Posterior cingulate gyrus (tissue), 11 donors: ENCODE data around the gene ACOXL.

ENCODE experiments used
- DNase-seq, 10 donors: peaks; one replicate each; pipeline versions ENCODE4 v3.0.0 to v3.0.0-alpha.2; 2020 to 2021; ENCODE audit warnings: mixed read lengths in 3 of 10
- intact Hi-C: fragments of 100-400 bp; cut with DNase I; formaldehyde crosslinking; loops from one replicate; pipeline ENCODE4 v1.15.1; 2023

Gene ACOXL

DNA sequence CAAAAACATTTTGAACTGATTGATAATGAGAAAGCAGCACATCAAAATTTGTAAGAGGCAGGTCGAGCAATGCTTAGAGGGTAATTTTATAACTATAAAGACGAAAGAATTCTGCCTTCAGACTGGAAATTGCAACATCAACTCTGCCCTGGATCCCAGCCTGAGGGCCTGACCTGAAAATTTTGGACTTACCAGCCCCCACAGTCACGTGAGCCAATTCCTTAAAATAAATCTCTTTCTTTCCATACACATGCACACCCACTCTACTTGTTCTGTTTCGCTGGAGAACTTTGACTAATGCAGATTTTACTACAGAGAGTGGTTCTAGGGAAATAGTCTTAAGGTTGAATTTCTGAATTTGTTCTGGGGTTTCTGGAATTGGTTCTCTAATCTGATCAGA lies 14.6 kb upstream of the ACOXL start:
- no peak for DNase-seq

GRCh38 chr2:110718382-110718781 lies 14.0 kb upstream of the ACOXL start:
- intact Hi-C loops: no loop called here
- DNase-seq: no peak

More for the DNA sequence above, 14.6 kb upstream of the ACOXL start:
- intact Hi-C loops: no loop called here

DNA sequence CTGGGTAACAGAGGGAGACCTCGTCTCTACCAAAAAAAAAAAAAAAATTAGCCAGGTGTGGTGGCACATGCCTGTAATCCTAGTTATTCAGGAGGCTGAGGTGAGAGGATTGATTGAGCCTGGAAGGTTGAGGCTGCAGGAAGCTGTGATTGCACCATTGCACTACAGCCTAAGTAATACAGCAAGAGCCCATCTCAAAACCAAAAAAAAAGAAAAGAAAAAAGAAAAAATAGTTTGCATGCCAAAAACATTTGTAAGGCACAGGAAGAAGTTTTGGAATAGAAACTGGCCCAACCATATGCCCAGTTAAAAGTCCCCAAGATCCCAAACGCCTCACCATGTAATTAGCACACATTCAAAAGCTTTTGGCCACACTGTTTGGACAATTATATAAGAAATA lies 13.4 kb upstream of the ACOXL start:
- intact Hi-C loops: no loop called here
- DNase-seq: no peak

DNA sequence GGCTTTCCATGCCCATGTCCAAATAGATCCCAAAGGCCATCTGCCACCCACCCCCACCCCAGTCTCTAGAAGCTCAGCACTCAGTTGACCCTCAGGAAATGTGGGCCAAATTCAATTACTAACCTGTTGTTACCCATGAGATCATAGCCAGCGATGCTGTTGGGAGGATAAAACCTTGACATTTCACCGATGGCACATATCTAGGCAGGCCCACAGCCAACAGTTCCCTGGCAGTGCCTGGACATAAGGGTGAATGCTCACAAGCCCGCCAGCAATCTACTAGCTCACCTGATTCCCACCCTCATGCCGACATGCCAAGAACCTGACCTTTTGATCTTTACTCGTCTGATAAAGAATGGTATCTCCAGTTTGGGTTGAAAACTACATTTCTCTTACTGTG lies 11.8 kb upstream of the ACOXL start:
- intact Hi-C loops: no loop called here
- no peak for DNase-seq

GRCh38 chr2:110724820-110725219 lies 7.6 kb upstream of the ACOXL start:
- intact Hi-C loops: no loop called here
- no peak for DNase-seq

DNA sequence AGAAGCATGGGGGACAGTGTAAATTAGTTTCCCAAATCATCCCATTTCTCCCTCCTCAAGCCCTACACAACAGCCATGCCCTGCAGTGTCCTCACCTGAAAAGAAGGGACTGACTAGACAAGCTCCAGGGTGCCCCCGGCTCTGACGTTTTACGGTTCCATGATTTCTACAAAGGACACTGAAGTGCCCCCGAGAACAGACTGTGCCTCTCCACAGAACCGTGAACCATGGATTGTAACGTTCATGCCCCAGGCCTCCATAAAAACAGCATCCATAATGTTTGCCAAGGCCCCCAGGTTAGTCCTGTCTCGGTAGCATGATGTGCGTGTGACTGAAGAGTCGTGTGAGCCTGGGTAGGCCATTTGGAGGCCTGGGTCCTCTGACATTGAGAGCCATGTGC lies 7.0 kb upstream of the ACOXL start:
- intact Hi-C loops: no loop called here

GRCh38 chr2:110725859-110726258 lies 6.5 kb upstream of the ACOXL start:
- no peak for DNase-seq

More for the DNA sequence above, 7.0 kb upstream of the ACOXL start:
- no peak for DNase-seq

DNA sequence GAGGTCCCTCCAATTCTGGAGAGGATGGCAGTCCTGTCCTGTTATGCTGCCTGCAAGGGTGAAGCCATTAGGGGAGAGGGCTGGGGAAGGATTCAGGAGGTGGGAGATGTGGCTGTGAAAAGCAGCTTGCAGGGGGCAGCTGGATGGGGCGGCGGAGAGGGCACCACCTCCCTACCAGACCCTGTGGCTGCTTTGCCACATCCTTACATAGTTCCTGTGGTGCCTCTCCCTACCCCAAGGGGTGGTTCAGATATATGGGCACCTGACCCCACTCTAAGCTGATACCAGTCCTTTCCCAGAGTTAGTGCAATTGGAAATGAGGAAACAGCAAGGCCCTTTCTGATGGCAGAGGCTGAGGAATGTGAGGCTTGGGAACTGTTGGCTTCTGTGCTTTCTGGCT lies 6.1 kb upstream of the ACOXL start:
- intact Hi-C loops: no loop called here
- no peak for DNase-seq

More at GRCh38 chr2:110725859-110726258, 6.5 kb upstream of the ACOXL start:
- intact Hi-C loops: no loop called here

DNA sequence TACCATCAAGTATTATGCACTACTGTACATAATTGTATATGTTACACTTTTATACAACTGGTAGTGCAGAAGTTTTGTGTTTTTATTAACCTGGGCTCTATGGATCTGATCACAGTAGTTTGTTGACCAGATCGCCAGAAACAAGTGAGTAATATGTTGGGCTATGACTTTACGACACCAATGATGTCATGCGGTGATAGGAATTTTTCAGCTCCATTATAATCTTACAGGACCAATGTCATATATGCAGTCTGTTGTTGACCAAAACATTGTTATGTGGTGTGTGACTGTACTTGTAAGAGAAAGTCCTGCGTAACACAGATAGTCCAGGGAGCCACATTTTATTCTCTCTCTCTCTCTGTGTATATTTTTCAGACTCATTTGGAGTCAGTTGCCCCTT lies 4.5 kb upstream of the ACOXL start:
- no peak for DNase-seq
- intact Hi-C loops: no loop called here

GRCh38 chr2:110729106-110729505 lies 3.3 kb upstream of the ACOXL start:
- intact Hi-C loops: no loop called here
- no peak for DNase-seq

DNA sequence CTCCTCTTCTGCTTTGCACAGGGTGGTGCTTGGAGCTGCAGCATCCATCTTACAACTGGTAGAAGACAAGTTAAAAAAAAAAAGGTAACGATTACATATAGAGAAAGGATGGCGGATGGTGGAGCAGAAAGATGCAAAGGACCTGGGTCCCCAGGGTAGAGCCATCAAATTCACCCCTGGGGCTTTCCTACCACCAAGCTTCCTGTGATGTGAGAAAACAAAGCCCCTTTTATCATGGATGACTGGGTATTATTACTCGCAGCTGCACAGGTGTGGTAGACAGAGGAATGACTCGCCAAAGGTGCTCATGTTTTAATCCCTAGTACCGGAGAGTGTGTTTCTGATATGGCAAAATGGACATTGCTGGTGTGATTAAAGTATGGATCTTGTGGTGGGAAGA lies 1.3 kb upstream of the ACOXL start:
- no peak for DNase-seq
- intact Hi-C loops: no loop called here

DNA sequence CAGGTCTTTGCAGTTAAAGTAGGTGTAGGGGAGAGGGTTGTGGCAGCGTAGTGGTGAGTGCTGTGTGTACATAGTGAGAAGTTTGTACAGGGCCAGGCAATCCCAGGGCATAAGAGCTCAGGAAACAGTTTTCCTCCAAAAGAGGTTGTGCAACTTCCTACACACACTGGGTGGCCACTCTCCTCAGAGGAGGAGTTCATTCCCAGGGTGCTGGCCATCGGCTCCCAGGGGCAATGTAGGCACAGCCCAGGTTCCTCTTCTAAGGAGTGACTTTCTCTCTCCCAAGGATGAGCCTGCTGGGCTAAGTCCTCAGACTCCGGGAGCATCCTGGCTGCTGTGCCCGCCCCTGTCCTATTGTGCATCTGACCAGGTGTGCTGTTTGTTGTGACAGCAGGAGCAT lies 3.0 kb downstream of the ACOXL start:
- DNase-seq: no peak
- intact Hi-C loops: no loop called here

- intact Hi-C loops: no loop called here
These were observed 5.4 kb downstream of the ACOXL start for GRCh38 chr2:110737783-110738182.

DNA sequence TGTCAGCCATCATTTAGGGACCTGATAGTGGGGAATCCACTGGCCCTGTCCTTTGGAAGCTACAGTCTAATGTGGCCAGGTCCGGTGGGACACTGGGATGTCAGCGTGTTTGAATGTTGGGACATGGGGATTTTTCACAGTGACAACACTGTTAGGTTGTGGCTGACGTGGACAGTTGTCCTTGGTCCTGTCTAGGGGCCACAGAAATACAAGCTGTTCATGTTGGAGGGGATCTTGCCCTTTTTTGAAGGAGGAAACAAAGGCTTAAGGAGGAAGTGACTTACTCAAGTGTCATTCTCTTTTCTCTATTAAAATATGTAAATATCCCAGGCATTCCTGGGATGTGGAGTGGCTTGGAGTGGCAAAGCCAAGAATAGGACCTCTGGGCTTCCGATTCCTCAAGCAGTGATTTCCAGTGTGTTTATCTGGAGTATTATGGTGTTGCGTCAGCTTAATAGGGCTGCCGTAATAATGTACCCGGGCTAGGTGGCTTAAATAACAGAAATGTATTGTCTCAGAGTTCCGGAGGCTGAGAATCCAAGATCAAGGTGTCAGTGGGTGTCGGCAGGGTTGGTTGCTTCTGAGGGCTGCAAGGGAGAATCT lies 8.5 kb downstream of the ACOXL start:
- no peak for DNase-seq
- intact Hi-C loops: no loop called here

More at GRCh38 chr2:110737783-110738182, 5.4 kb downstream of the ACOXL start:
- no peak for DNase-seq

- intact Hi-C loops: no loop called here
- no peak for DNase-seq
These were observed 9.2 kb downstream of the ACOXL start for GRCh38 chr2:110741491-110741980.

DNA sequence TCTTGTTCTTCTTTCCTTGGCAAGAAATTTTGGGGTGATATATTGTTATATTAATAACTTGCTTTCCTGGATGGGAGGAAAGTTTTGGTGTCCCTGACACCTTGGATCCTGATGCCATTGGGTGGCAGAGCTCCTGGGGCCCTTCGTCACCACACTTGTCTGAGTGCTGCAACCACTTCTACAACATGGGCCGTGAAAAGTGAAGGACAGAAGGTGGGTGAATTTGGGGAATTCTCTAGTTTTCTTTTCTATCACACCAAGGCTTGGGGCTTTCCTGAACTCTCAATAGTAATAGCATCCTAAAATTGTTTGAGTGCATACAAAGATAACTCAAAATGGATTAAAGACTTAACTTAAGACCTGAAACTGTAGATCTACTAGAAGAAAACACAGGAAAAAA lies 10.0 kb downstream of the ACOXL start:
- intact Hi-C loops: no loop called here

DNA sequence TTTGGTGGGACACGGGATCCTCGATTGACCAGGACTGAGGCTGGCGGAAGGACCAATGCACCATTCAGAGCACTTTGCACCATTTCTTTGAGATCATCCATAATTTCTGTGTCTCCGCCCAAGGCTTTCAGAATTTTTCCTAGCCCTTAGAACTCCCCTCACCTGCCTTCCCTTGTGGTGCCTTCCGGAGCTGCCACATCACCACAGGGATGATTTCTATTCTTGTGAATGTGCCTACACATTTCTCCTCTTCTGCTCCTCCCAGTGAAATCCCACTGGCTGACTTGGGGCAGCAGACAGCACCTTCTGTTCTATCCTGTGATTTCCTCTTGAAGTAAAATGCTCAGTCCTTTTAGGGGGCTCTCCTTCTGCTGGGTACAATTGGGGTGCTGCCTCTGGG lies 11.2 kb downstream of the ACOXL start:
- no peak for DNase-seq
- intact Hi-C loops: no loop called here

More for the DNA sequence above, 10.0 kb downstream of the ACOXL start:
- no peak for DNase-seq

GRCh38 chr2:110744429-110744828 lies 12.1 kb downstream of the ACOXL start:
- no peak for DNase-seq
- intact Hi-C loops: no loop called here

- intact Hi-C loops: no loop called here
- DNase-seq: no peak
These were observed 12.7 kb downstream of the ACOXL start for GRCh38 chr2:110745048-110745447.

DNA sequence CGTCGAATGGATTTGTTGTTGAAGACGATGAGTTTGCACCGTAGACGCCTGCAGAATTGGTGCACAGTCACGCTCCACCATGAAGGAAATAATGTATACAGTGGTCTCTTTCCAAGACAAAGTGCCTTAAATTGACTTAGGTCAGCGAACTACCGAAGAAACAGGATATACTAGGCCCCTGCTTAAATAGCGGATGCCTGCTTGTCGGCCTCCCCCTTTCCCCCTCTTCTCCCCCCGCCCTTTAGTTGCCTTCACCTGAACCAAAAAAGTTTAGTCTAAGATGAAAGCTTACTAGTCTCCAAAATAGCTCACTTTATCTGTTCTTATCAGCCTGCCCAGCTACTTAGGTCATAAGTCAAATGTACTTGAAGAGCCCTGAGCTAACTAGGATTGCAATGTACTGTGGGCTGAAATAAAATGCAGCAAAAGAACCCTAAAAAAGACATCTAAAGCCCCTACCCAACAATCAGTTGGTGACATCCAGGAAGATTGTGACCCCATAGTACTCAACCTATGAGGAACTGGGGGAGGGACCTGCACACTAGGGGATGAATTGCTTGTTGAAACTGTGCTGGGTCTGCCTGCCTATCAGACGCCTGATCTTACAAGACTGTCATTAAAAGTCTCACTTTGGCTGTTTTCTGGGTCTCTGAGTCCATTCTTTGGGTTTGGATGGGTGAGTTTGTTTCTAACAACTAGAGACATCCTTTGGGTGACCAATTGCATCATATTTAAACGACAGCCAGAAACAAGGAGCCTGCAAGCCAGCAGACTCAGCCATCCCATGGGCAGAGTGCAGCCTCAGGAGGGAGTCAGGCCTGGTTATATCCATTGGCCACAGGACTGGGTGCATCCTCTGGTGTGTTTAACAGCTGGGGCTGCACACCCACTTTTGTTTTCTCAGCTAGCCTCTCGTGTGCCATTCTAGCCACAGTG lies 14.5 kb downstream of the ACOXL start:
- intact Hi-C loops: no loop called here
- no peak for DNase-seq

GRCh38 chr2:110747522-110748488 lies 15.4 kb downstream of the ACOXL start:
- DNase-seq: no peak
- intact Hi-C loops: no loop called here
